Effector memory CD8-positive, alpha-beta T cell (primary cell): ENCODE measurements around the gene TIMM23.
A peak's percentile ranks its signal among the peaks of the same experiment; 100 is the strongest.

Experiments used
- ATAC-seq: fragments of 150-1000 bp; cut with Tn5 transposase; replicated peaks from 2 replicates; pipeline ENCODE4 v1.10.0; 2021; ENCODE audit warnings: mild to moderate bottlenecking, moderate library complexity
- DNase-seq, 3 experiments: peaks; one replicate each; pipeline ENCODE4 v3.0.0; 2021
- H3K27ac Mint-ChIP-seq, 2 donors: one replicate each; pipeline ENCODE4 v1.8.0; 2022; ENCODE audit warnings: mild to moderate bottlenecking in 2 of 2, mixed read lengths in 2 of 2, moderate library complexity in 2 of 2
- H3K27me3 Mint-ChIP-seq, 2 donors: one replicate each; pipeline ENCODE4 v1.8.0; 2022; ENCODE audit warnings: mixed read lengths in 2 of 2
- H3K36me3 Mint-ChIP-seq: one replicate; pipeline ENCODE4 v1.8.0; 2022; ENCODE audit warnings: mild to moderate bottlenecking, moderate library complexity, mixed read lengths; ENCODE audit not compliant: insufficient read depth
- H3K4me1 Mint-ChIP-seq, 2 donors: one replicate each; pipeline ENCODE4 v1.8.0; 2022; ENCODE audit warnings: low read depth in 2 of 2, mixed read lengths in 2 of 2
- H3K4me3 Mint-ChIP-seq, 2 donors: one replicate each; pipeline ENCODE4 v1.8.0; 2022; ENCODE audit warnings: mild to moderate bottlenecking in 2 of 2, mixed read lengths in 2 of 2, moderate library complexity in 2 of 2
- H3K9me3 Mint-ChIP-seq, 2 donors: one replicate each; pipeline ENCODE4 v1.8.0; 2022; ENCODE audit warnings: mixed read lengths in 2 of 2

Gene TIMM23

GRCh38 chr10:46020344-46020657, 48.0 kb downstream of the TIMM23 start:
- Mint-ChIP-seq H3K4me3 (no peak overlapping the region), H3K27me3 (no peaks in the 10 kb centered on the region), H3K27ac (peak overlapping the region in 1 of 2 donors; percentile 59), H3K9me3 (no peaks in the 10 kb centered on the region), H3K36me3 (peaks cover 21% of the 10 kb centered on the region), H3K4me1 (peaks cover 35 to 71% of the 10 kb centered on the region in 2 donors)
- no peak for ATAC-seq
- DNase-seq: no peak

GRCh38 chr10:46022978-46023702, 50.9 kb downstream of the TIMM23 start:
- ATAC-seq: peak; percentile 96

GRCh38 chr10:46024948-46025347, 52.7 kb downstream of the TIMM23 start:
- Mint-ChIP-seq H3K4me1 (peaks cover 53 to 81% of the 10 kb centered on the region in 2 donors), H3K9me3 (no peaks in the 10 kb centered on the region), H3K27ac (peak overlapping the region; percentile 71 to 83), H3K4me3 (peak overlapping the region in 1 of 2 donors; percentile 90), H3K27me3 (no peaks in the 10 kb centered on the region), H3K36me3 (peaks cover 23% of the 10 kb centered on the region)
- DNase-seq (no peak), ATAC-seq (no peak)

More at GRCh38 chr10:46022978-46023702, 50.9 kb downstream of the TIMM23 start:
- Mint-ChIP-seq H3K4me3 (peak overlapping the region; percentile 83 to 90), H3K27me3 (no peaks in the 10 kb centered on the region), H3K27ac (peak overlapping the region; percentile 71 to 83), H3K9me3 (no peaks in the 10 kb centered on the region), H3K36me3 (peaks cover 17% of the 10 kb centered on the region), H3K4me1 (peaks cover 49 to 78% of the 10 kb centered on the region in 2 donors)
- peak; percentile 65 to 73 (median 70) for DNase-seq

GRCh38 chr10:46025406-46025805, 53.1 kb downstream of the TIMM23 start:
- peak overlapping the region in 1 of 2 donors; percentile 51 for H3K4me3 Mint-ChIP-seq

GRCh38 chr10:46026106-46026505, 53.8 kb downstream of the TIMM23 start:
- no peaks in the 10 kb centered on the region for H3K27me3 Mint-ChIP-seq
- DNase-seq (no peak), ATAC-seq (no peak)
- H3K4me3 Mint-ChIP-seq: no peak overlapping the region
- H3K4me1 Mint-ChIP-seq: peaks cover 55 to 81% of the 10 kb centered on the region in 2 donors
- no peaks in the 10 kb centered on the region for H3K9me3 Mint-ChIP-seq
- H3K36me3 Mint-ChIP-seq: peaks cover 31% of the 10 kb centered on the region
- H3K27ac Mint-ChIP-seq: peak overlapping the region in 1 of 2 donors; percentile 65

More at GRCh38 chr10:46025406-46025805, 53.1 kb downstream of the TIMM23 start:
- Mint-ChIP-seq H3K27ac (peak overlapping the region; percentile 71 to 83), H3K36me3 (peaks cover 26% of the 10 kb centered on the region), H3K9me3 (no peaks in the 10 kb centered on the region), H3K4me1 (peaks cover 54 to 81% of the 10 kb centered on the region in 2 donors), H3K27me3 (no peaks in the 10 kb centered on the region)
- DNase-seq (no peak), ATAC-seq (no peak)

- peak; percentile 23 for ATAC-seq
- H3K36me3 Mint-ChIP-seq: peaks cover 22% of the 10 kb centered on the region
- H3K4me1 Mint-ChIP-seq: peaks cover 42 to 65% of the 10 kb centered on the region in 2 donors
Measured at GRCh38 chr10:46028584-46029460, 56.5 kb downstream of the TIMM23 start.

GRCh38 chr10:46029461-46030030, 57.3 kb downstream of the TIMM23 start:
- DNase-seq (no peak), ATAC-seq (no peak)
- H3K9me3 Mint-ChIP-seq: no peaks in the 10 kb centered on the region
- peaks cover 22% of the 10 kb centered on the region for H3K36me3 Mint-ChIP-seq
- peak overlapping the region; percentile 98 to 99 for H3K27ac Mint-ChIP-seq
- H3K27me3 Mint-ChIP-seq: no peaks in the 10 kb centered on the region
- H3K4me1 Mint-ChIP-seq: peaks cover 41 to 57% of the 10 kb centered on the region in 2 donors
- peak overlapping the region; percentile 93 to 98 for H3K4me3 Mint-ChIP-seq

More at GRCh38 chr10:46028584-46029460, 56.5 kb downstream of the TIMM23 start:
- Mint-ChIP-seq H3K27me3 (no peaks in the 10 kb centered on the region), H3K27ac (peak overlapping the region; percentile 98 to 99), H3K9me3 (no peaks in the 10 kb centered on the region), H3K4me3 (peak overlapping the region; percentile 93 to 98)
- DNase-seq: peak; percentile 12 to 26 (median 21)

- Mint-ChIP-seq H3K27ac (peak within 1 kb of the TSS; percentile 98 to 99), H3K9me3 (no peaks in the 10 kb centered on the region), H3K4me3 (peak within 1 kb of the TSS; percentile 93 to 98), H3K4me1 (peaks cover 33 to 50% of the 10 kb centered on the region in 2 donors), H3K36me3 (peaks cover 22% of the 10 kb centered on the region), H3K27me3 (peaks cover 0 to 2% of the 10 kb centered on the region in 2 donors)
- peak; percentile 93 to 95 (median 94) for DNase-seq
- peak; percentile 95 for ATAC-seq
Measured at GRCh38 chr10:46030091-46030937, 58.0 kb downstream of the TIMM23 start, which contains the start of gene NCOA4. TSS of gene NCOA4 (minus strand) at chr10:46030623. CDS start at chr10:46016680, 13,943 bp downstream.

GRCh38 chr10:46031648-46032532, 59.6 kb downstream of the TIMM23 start:
- Mint-ChIP-seq H3K36me3 (peaks cover 17% of the 10 kb centered on the region), H3K27me3 (peaks cover 7 to 9% of the 10 kb centered on the region in 2 donors), H3K4me3 (peak overlapping the region; percentile 34 to 98), H3K4me1 (peaks cover 24 to 38% of the 10 kb centered on the region in 2 donors), H3K9me3 (no peaks in the 10 kb centered on the region), H3K27ac (peak overlapping the region in 1 of 2 donors; percentile 86)
- ATAC-seq (no peak), DNase-seq (no peak)

GRCh38 chr10:46033602-46034011, 61.3 kb downstream of the TIMM23 start:
- Mint-ChIP-seq H3K27ac (no peak overlapping the region), H3K4me3 (no peak overlapping the region), H3K4me1 (peaks cover 12 to 22% of the 10 kb centered on the region in 2 donors), H3K9me3 (no peaks in the 10 kb centered on the region), H3K27me3 (peaks cover 9 to 12% of the 10 kb centered on the region in 2 donors), H3K36me3 (peaks cover 10% of the 10 kb centered on the region)
- ATAC-seq (no peak), DNase-seq (no peak)

- H3K36me3 Mint-ChIP-seq: no peaks in the 10 kb centered on the region
- H3K27ac Mint-ChIP-seq: no peak overlapping the region
- DNase-seq (no peak), ATAC-seq (no peak)
- H3K4me1 Mint-ChIP-seq: peaks cover 0 to 3% of the 10 kb centered on the region in 2 donors
- H3K27me3 Mint-ChIP-seq: peaks cover 9 to 18% of the 10 kb centered on the region in 2 donors
- H3K4me3 Mint-ChIP-seq: no peak overlapping the region
- no peaks in the 10 kb centered on the region for H3K9me3 Mint-ChIP-seq
Measured at GRCh38 chr10:46035923-46036849, 63.9 kb downstream of the TIMM23 start.
